AG04450 (cell line): ENCODE results near the gene USH1C. TPM values are rescaled to one million over a fixed set of nuclear protein-coding genes. Genes with fewer than 3 reads are reported as not detected.

ENCODE experiments used
- CTCF ChIA-PET: fragments of 300-600, 350-600 bp; formaldehyde crosslinking; extraction: SDS; loops from one replicate; lab custom pipeline; 2022; ENCODE audit warnings: antibody characterized with exemption, inconsistent platforms; lab: Charles Lee
- POLR2A ChIA-PET: fragments of 350-600 bp; formaldehyde crosslinking; extraction: SDS; loops from one replicate; lab custom pipeline; 2021; ENCODE audit warnings: antibody characterized with exemption, inconsistent platforms; lab: Yijun Ruan, JAX
- DNase-seq: peaks from one replicate; pipeline ENCODE4 v3.0.0-alpha.2; 2011; ENCODE audit warnings: low read depth, low spot score
- H3K27ac ChIP-seq: one replicate; pipeline ENCODE4 v1.5.1; 2012; ENCODE audit warnings: low read depth, low read length, control low read depth
- H3K27me3 ChIP-seq: one replicate; pipeline ENCODE4 v1.6.0; 2012; ENCODE audit warnings: low read length; ENCODE audit not compliant: control insufficient read depth, insufficient read depth
- H3K4me3 ChIP-seq: 2 replicates; pipeline ENCODE4 v1.5.1; 2011; ENCODE audit warnings: mild to moderate bottlenecking, low read depth, low read length, control low read depth
- H3K9me3 ChIP-seq: 2 replicates; pipeline ENCODE4 v1.5.1; 2012; ENCODE audit warnings: low read length; ENCODE audit not compliant: control insufficient read depth, insufficient read depth
- CTCF ChIP-seq: IDR thresholded peaks from 2 replicates; pipeline ENCODE4 v1.5.1; 2011; ENCODE audit warnings: low read depth, low read length, control low read depth, inconsistent platforms
- polyA minus RNA-seq: library from RNA; depleted of rRNA, polyadenylated mRNA; stranded (reverse); fragments of >200 nt; gene quantifications from 2 replicates; pipeline ENCODE4 v1.2.3, GENCODE V29; 2011; rRNA and poly(A)+ RNA removed
- polyA plus RNA-seq: library from polyadenylated mRNA; depleted of rRNA; stranded (reverse); fragments of >200 nt; gene quantifications from 2 replicates; pipeline ENCODE4 v1.2.3, GENCODE V29; 2011; rRNA removed

Gene USH1C
- polyA plus RNA-seq (not detected in 2 replicates), polyA minus RNA-seq (not detected in 2 replicates)

DNA sequence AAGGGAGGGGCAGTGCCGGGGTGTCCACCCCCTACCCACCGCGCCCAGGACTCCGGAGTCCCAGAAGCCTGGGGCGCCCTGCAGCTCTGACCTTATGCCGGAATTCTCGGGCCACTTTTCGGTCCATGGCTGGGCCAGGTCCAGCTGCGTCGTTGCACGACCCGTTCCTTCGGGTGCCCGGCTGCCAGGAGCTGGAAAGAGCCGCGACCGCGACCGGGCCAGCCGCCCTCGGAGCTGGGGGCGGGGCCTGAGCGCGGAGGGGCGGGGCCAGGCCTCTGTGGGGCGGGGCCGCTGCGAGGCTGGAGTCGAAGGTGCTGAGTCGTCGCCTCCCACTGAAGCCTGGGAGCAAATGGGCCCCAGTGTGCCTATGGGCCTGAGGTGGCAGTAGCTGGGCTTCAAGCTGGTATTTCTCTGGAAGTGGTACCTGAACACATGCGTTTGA is at the start of gene USH1C:
USH1C (minus strand) TSS at position 236 of the 442 bp plus-strand sequence; CDS start at position 127, 109 bp downstream.
- H3K4me3 ChIP-seq: no peak within 1 kb of the TSS
- H3K27ac ChIP-seq: no peak within 1 kb of the TSS
- no peaks in the 10 kb centered on the region; the same call in 1 of the 2 replicates for H3K9me3 ChIP-seq
- H3K27me3 ChIP-seq: peaks cover 18% of the 10 kb centered on the region
- ChIA-PET POLR2A (no interaction called here), CTCF (interaction anchor here (3.0 kb wide), 1 partner anchor 16 kb away, joined by 15 read pairs; no protein-coding TSS in a partner anchor)
- TF ChIP-seq CTCF: no peak
- DNase-seq: no peak

DNA sequence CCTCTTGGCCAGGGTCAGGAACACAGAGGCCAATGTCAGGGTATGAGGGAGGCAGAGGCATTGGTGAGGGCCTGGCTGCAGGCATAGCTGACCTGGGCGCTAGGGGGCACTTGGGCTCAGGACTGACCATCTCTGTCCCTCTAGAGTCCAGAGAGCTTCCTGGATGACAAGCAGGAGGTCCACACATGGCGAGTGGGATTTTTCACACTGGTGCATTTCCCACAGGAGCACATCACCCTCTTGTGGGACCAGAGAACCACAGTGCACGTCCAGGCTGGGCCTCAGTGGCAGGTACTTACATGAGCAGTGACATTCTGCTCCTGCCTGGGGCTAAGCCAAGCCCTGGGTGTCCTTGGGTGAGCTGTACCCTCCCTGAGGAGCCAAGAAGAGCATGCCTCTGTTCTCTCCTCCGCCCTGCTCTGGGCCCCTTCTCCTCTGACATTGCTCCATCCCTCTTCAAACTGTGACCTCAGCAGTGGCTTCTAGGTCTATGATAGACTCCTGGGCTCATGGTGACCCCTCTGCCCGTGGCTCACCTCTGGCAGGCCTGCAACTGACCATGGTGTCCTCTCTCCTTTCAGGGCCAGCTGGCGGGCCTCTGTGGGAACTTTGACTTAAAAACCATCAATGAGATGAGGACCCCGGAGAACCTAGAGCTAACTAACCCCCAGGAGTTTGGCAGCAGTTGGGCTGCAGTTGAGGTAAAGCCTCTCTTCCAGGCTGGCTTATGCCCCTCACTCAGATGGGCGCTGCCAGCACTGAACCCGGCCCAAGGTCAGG is 49.4 kb upstream of the USH1C start:
- POLR2A ChIA-PET: no interaction called here
- Histone ChIP-seq H3K27ac (no peak overlapping the region), H3K9me3 (no peaks in the 10 kb centered on the region), H3K27me3 (peaks cover 4% of the 10 kb centered on the region), H3K4me3 (no peak overlapping the region)
- CTCF ChIA-PET: interaction anchor here (1.3 kb wide), 1 partner anchor 385 kb away, joined by 3 read pairs; no protein-coding TSS in a partner anchor
- no peak for TF ChIP-seq CTCF
- DNase-seq: no peak

- peaks cover 4% of the 10 kb centered on the region for H3K27me3 ChIP-seq
- DNase-seq: no peak
- H3K4me3 ChIP-seq: no peak overlapping the region
- POLR2A ChIA-PET: no interaction called here
- TF ChIP-seq CTCF: no peak
- H3K27ac ChIP-seq: no peak overlapping the region
- CTCF ChIA-PET: no interaction called here
- H3K9me3 ChIP-seq: no peaks in the 10 kb centered on the region
Observed at GRCh38 chr11:17591293-17591692, 47.1 kb upstream of the USH1C start.

DNA sequence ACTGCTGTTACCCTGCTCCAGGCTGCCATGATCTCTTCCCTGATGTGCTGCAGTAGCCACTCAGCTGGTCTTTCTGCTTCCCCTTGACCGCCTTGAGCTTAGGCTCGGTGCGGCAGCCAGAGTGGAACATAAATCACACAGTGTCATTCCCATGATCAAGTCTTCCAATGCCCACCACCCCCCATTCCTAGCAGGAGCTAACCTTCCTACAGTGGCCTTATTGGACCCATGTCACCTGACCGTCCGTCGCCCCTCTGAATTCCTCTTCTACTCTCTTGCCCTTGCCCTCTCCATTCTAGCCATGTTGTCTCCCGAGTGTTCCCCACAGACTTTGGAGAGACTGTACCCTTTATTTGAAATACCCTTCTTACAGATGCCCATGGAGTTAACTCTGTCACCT is 46.2 kb upstream of the USH1C start:
- Histone ChIP-seq H3K9me3 (no peaks in the 10 kb centered on the region), H3K4me3 (no peak overlapping the region), H3K27ac (no peak overlapping the region), H3K27me3 (peaks cover 4% of the 10 kb centered on the region)
- POLR2A ChIA-PET: no interaction called here
- no peak for DNase-seq
- CTCF ChIA-PET: no interaction called here
- no peak for TF ChIP-seq CTCF

- Histone ChIP-seq H3K27ac (no peak overlapping the region), H3K9me3 (no peaks in the 10 kb centered on the region), H3K27me3 (peaks cover 4% of the 10 kb centered on the region), H3K4me3 (no peak overlapping the region)
- ChIA-PET POLR2A (no interaction called here), CTCF (no interaction called here)
- no peak for DNase-seq
- no peak for TF ChIP-seq CTCF
Observed at GRCh38 chr11:17588721-17589120, 44.5 kb upstream of the USH1C start.
